HCT116 (cell line): Measurements from ENCODE around the gene SLC39A5. TPM values are rescaled to one million over a fixed set of nuclear protein-coding genes. Genes with fewer than 3 reads are reported as not detected.
A peak's percentile ranks its signal among the peaks of the same experiment; 100 is the strongest.

Experiments
- ATAC-seq: fragments of 200-7000 bp; cut with Tn5 transposase; 2 replicates; pipeline ENCODE4 v1.9.1; 2020; ENCODE audit warnings: mild to moderate bottlenecking, moderate library complexity
- BruUV-seq: library from RNA; stranded (reverse); fragments of 400-500 nt; replicated peaks from 2 replicates; lab custom pipeline; 2021; lab: Mats Ljungman, UMichigan
- CTCF ChIA-PET: fragments of 300-600 bp; sonication (Branson Sonifier 250); formaldehyde crosslinking; loops from one replicate; lab custom pipeline; 2021; ENCODE audit warnings: antibody characterized with exemption; lab: Charles Lee
- POLR2A ChIA-PET: fragments of 300-600, 350-600 bp; sonication (Branson Sonifier 250); formaldehyde crosslinking; loops from one replicate; lab custom pipeline; 2021; ENCODE audit warnings: antibody characterized with exemption; lab: Charles Lee
- RAD21 ChIA-PET, 2 experiments: fragments of 300-600 bp; sonication (Branson Sonifier 250); formaldehyde crosslinking; loops; one replicate each; lab custom pipeline; 2023; ENCODE audit warnings: low total read pairs in 2 of 2; ENCODE audit not compliant: uncharacterized antibody in 2 of 2, unreplicated experiment in 2 of 2, low non-redundant PET in 1 of 2; lab: Charles Lee
- DNase-seq: peaks from one replicate; pipeline ENCODE4 v3.0.0-alpha.2; 2010; ENCODE audit warnings: low read depth, low spot score
- H2AFZ ChIP-seq: fragments of 200-600 bp; shearing (Covaris generic), sonication (generic); 2 replicates; pipeline ENCODE4 v1.6.1; 2017; ENCODE audit warnings: low read depth, mixed run types, mixed read lengths, antibody characterized with exemption, low read length; ENCODE audit not compliant: poor library complexity, severe bottlenecking
- H3K27ac ChIP-seq: 2 replicates; pipeline ENCODE4 v1.5.1; 2012; ENCODE audit warnings: low read depth, low read length
- H3K27me3 ChIP-seq: fragments of 200-600 bp; sonication (generic); 2 replicates; pipeline ENCODE4 v1.6.1; 2016; ENCODE audit warnings: mixed run types, low read length, mixed read lengths; ENCODE audit not compliant: insufficient read depth
- H3K36me3 ChIP-seq, 2 experiments: fragments of 200-500 bp in 1 of 2; fragments of 200-600 bp in 1 of 2; sonication (Bioruptor generic) in 1 of 2; sonication (generic) in 1 of 2; 2 replicates each; pipeline versions ENCODE4 v1.5.1 to v1.6.1; 2014 to 2016; ENCODE audit warnings: low read length in 2 of 2, inconsistent platforms in 1 of 2, mixed read lengths in 1 of 2, mixed run types in 1 of 2; ENCODE audit not compliant: insufficient read depth in 2 of 2, control insufficient read depth in 1 of 2
- H3K4me1 ChIP-seq, 2 experiments: fragments of 200-600 bp in 1 of 2; sonication (generic) in 1 of 2; 2 replicates each; pipeline versions ENCODE4 v1.5.1 to v1.6.1; 2012 to 2017; ENCODE audit warnings: low read length in 2 of 2, inconsistent platforms in 1 of 2, mild to moderate bottlenecking in 1 of 2, mixed read lengths in 1 of 2, mixed run types in 1 of 2, moderate library complexity in 1 of 2; ENCODE audit not compliant: insufficient read depth in 2 of 2, control insufficient read depth in 1 of 2
- H3K4me2 ChIP-seq: fragments of 200-600 bp; sonication (generic); 2 replicates; pipeline ENCODE4 v1.6.1; 2017; ENCODE audit warnings: mixed run types, low read length, mixed read lengths
- H3K4me3 ChIP-seq, 2 experiments: fragments of 200-600 bp in 1 of 2; sonication (generic) in 1 of 2; replicated peaks in 1 of 2; 2 replicates each; pipeline ENCODE4 v1.5.1; 2011 to 2016; ENCODE audit warnings: low read length in 2 of 2, control low read depth in 1 of 2, low read depth in 1 of 2, mild to moderate bottlenecking in 1 of 2, mixed read lengths in 1 of 2, mixed run types in 1 of 2
- H3K79me2 ChIP-seq: fragments of 200-600 bp; sonication (generic); 2 replicates; pipeline ENCODE4 v1.6.1; 2017; ENCODE audit warnings: mild to moderate bottlenecking, mixed run types, low read length, moderate library complexity, mixed read lengths; ENCODE audit not compliant: insufficient read depth
- H3K9ac ChIP-seq: fragments of 200-600 bp; sonication (generic); 2 replicates; pipeline ENCODE4 v1.6.1; 2016; ENCODE audit warnings: low read length, mixed read lengths
- H3K9me2 ChIP-seq: fragments of 200-600 bp; sonication (generic), shearing (Covaris generic); 2 replicates; pipeline ENCODE4 v1.6.1; 2017; ENCODE audit warnings: mixed run types, mild to moderate bottlenecking, moderate library complexity; ENCODE audit not compliant: insufficient read depth
- H3K9me3 ChIP-seq, 2 experiments: fragments of 200-500 bp in 1 of 2; fragments of 200-600 bp in 1 of 2; sonication (Bioruptor generic) in 1 of 2; sonication (generic) in 1 of 2; 2 replicates each; pipeline ENCODE4 v1.6.1; 2014 to 2017; ENCODE audit warnings: low read length in 2 of 2, mixed read lengths in 2 of 2, inconsistent platforms in 1 of 2, low read depth in 1 of 2, mild to moderate bottlenecking in 1 of 2, mixed run types in 1 of 2, moderate library complexity in 1 of 2; ENCODE audit not compliant: control insufficient read depth in 1 of 2, insufficient read depth in 1 of 2
- H4K20me1 ChIP-seq: fragments of 200-600 bp; sonication (generic), shearing (Covaris generic); 2 replicates; pipeline ENCODE4 v1.6.1; 2017; ENCODE audit warnings: mixed run types, mild to moderate bottlenecking, moderate library complexity; ENCODE audit not compliant: insufficient read depth
- CBX3 ChIP-seq: IDR thresholded peaks from 2 replicates; pipeline ENCODE4 v1.6.1; 2012; ENCODE audit warnings: low read depth
- CTCF ChIP-seq, 3 experiments: fragments of 200-600 bp in 1 of 3; sonication (generic) in 1 of 3; IDR thresholded peaks in 2 of 3; conservative IDR thresholded peaks in 1 of 3; 2 replicates each; pipeline ENCODE4 v1.5.1; 2012 to 2017; ENCODE audit warnings: low read depth in 2 of 3, low read length in 2 of 3, antibody characterized with exemption in 1 of 3, borderline replicate concordance in 1 of 3, control low read depth in 1 of 3, mild to moderate bottlenecking in 1 of 3, mixed read lengths in 1 of 3, mixed run types in 1 of 3, moderate library complexity in 1 of 3; ENCODE audit not compliant: insufficient read depth in 1 of 3
- EGR1 ChIP-seq: IDR thresholded peaks from 2 replicates; pipeline ENCODE4 v1.6.1; 2012; ENCODE audit warnings: low read depth
- JUND ChIP-seq: IDR thresholded peaks from 2 replicates; pipeline ENCODE4 v1.6.1; 2012
- POLR2A ChIP-seq: IDR thresholded peaks from 2 replicates; pipeline ENCODE4 v1.7.0; 2011; ENCODE audit warnings: borderline replicate concordance; ENCODE audit not compliant: insufficient read depth, insufficient read length; ENCODE audit errors: extremely low read depth
- RAD21 ChIP-seq: IDR thresholded peaks from 2 replicates; pipeline ENCODE4 v1.6.1; 2012; ENCODE audit warnings: low read depth, mild to moderate bottlenecking
- SRF ChIP-seq: IDR thresholded peaks from 2 replicates; pipeline ENCODE4 v1.6.1; 2012; ENCODE audit warnings: low read depth
- TCF7L2 ChIP-seq: IDR thresholded peaks from 2 replicates; pipeline ENCODE4 v1.7.0; 2011; ENCODE audit warnings: borderline replicate concordance, inconsistent platforms; ENCODE audit not compliant: insufficient read depth, insufficient read length; ENCODE audit errors: extremely low read depth
- YY1 ChIP-seq: IDR thresholded peaks from 2 replicates; pipeline ENCODE4 v1.6.1; 2011; ENCODE audit warnings: low read length, low read depth, moderate library complexity, mild to moderate bottlenecking; ENCODE audit not compliant: insufficient replicate concordance; ENCODE audit errors: extremely low read depth
- ZBTB33 ChIP-seq: IDR thresholded peaks from 2 replicates; pipeline ENCODE4 v1.6.1; 2011; ENCODE audit warnings: mild to moderate bottlenecking, low read length, moderate library complexity; ENCODE audit not compliant: insufficient replicate concordance; ENCODE audit errors: extremely low read depth
- ZFX ChIP-seq: fragments of 450-650 bp; IDR thresholded peaks from 2 replicates; pipeline ENCODE4 v1.6.1; 2017
- ZNF274 ChIP-seq: fragments of 200-500 bp; sonication (Bioruptor generic); IDR thresholded peaks from 2 replicates; pipeline ENCODE4 v1.6.1; 2014; ENCODE audit warnings: mild to moderate bottlenecking, low read depth, low read length, inconsistent platforms
- intact Hi-C: fragments of 100-400 bp; cut with micrococcal nuclease; formaldehyde crosslinking; loops from 2 replicates; pipeline ENCODE4 v1.10.0; 2022
- total RNA-seq: library from RNA; stranded (reverse); gene quantifications from one replicate; pipeline ENCODE4 v1.2.1, GENCODE V29; 2021; ENCODE audit not compliant: unreplicated experiment

The SLC39A5 gene
- total RNA-seq, 1 experiment from 2014 or later: 0.66 TPM

- ChIA-PET RAD21 (no interaction called here), CTCF (no interaction called here), POLR2A (no interaction called here)
- intact Hi-C loops: loop anchor here (5.0 kb wide), 2 partner anchors 380 to 400 kb away; no protein-coding TSS in a partner anchor
- no TSS peak for BruUV-seq
- TF ChIP-seq TCF7L2 (no peak), SRF (no peak), JUND (no peak), POLR2A (no peak), ZFX (no peak), CBX3 (no peak), CTCF (IDR thresholded peaks at IDR 0.05 in 2 of 3, conservative IDR thresholded peaks at IDR 0.05 in 1 of 3; ENCODE audit: borderline replicate concordance in 1 of 3, insufficient read depth in 1 of 3, low read depth in 2 of 3, low read length in 2 of 3) (no peak), ZBTB33 (no peak), RAD21 (no peak), YY1 (no peak), EGR1 (no peak), ZNF274 (no peak)
- Histone ChIP-seq H3K9ac (no peak overlapping the region), H3K9me3 (no peaks in the 10 kb centered on the region), H3K4me2 (no peak overlapping the region), H3K4me1 (peaks cover 17 to 27% of the 10 kb centered on the region in 2 experiments), H3K27ac (no peak overlapping the region), H3K27me3 (no peaks in the 10 kb centered on the region), H3K79me2 (peaks cover 14% of the 10 kb centered on the region), H4K20me1 (no peaks in the 10 kb centered on the region), H3K9me2 (no peaks in the 10 kb centered on the region), H3K4me3 (no peak overlapping the region), H2AFZ (peak overlapping the region; percentile 91), H3K36me3 (no peaks in the 10 kb centered on the region)
- DNase-seq: no peak
- ATAC-seq: no peak
These were observed 37.3 kb upstream of the SLC39A5 start for GRCh38 chr12:56192582-56192981.
